Spleen (tissue), 7 donors: Measurements from ENCODE around the gene JAGN1.

Experiments
- POLR2A ChIP-seq, 3 donors: fragments of 450-650 bp; IDR thresholded peaks; one replicate each; pipeline ENCODE4 v1.5.1; 2017; ENCODE audit warnings: antibody characterized with exemption in 3 of 3, mild to moderate bottlenecking in 1 of 3
- POLR2AphosphoS5 ChIP-seq, 3 donors: sonication (generic); formaldehyde crosslinking; IDR thresholded peaks; one replicate each; pipeline ENCODE4 v1.5.1; 2017; ENCODE audit warnings: antibody characterized with exemption in 3 of 3
- TF ChIP-seq, protein P1 (sequence below), 11 experiments: fragments of 200-600 bp in 7 of 11; fragments of 450-650 bp in 4 of 11; sonication (generic) in 4 of 11; IDR thresholded peaks in 8 of 11; conservative IDR thresholded peaks in 3 of 11; 1 replicate in 7 of 11; 2 replicates in 4 of 11; pipeline versions ENCODE4 v1.4.0 to v1.8.0; 2016 to 2021; ENCODE audit warnings: antibody characterized with exemption in 11 of 11, inconsistent platforms in 4 of 11, mild to moderate bottlenecking in 1 of 11
- donor health status: DM: no; HTN: no; CAD: no; lungs with moderate emphysema.
- donor health status: DM: no; HTN: no; CAD: no.
- donor health status: DM: no; HTN: no; CAD: no.

DNA sequence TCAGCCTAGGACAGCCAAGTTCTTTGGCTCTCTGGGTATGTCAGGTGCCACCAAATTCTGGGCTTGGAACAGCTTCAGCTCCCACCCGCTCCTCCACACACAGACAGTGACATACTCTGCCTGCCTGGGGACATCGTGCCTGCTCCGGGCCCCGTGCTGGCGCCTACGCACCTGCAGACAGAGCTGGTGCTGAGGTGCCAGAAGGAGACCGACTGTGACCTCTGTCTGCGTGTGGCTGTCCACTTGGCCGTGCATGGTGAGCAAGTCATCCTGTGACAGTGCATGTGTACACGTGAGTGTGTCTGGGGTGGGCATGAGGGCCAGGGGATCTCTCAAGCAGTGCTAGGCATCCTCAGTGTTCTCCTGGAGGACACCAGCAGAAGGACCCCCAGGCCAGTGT, 27.4 kb downstream of the JAGN1 start:
- no peak for TF ChIP-seq POLR2AphosphoS5 (IDR thresholded peaks at IDR 0.05)
- TF ChIP-seq, protein P1, sequence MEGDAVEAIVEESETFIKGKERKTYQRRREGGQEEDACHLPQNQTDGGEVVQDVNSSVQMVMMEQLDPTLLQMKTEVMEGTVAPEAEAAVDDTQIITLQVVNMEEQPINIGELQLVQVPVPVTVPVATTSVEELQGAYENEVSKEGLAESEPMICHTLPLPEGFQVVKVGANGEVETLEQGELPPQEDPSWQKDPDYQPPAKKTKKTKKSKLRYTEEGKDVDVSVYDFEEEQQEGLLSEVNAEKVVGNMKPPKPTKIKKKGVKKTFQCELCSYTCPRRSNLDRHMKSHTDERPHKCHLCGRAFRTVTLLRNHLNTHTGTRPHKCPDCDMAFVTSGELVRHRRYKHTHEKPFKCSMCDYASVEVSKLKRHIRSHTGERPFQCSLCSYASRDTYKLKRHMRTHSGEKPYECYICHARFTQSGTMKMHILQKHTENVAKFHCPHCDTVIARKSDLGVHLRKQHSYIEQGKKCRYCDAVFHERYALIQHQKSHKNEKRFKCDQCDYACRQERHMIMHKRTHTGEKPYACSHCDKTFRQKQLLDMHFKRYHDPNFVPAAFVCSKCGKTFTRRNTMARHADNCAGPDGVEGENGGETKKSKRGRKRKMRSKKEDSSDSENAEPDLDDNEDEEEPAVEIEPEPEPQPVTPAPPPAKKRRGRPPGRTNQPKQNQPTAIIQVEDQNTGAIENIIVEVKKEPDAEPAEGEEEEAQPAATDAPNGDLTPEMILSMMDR (IDR thresholded peaks at IDR 0.05 in 8 of 11, conservative IDR thresholded peaks at IDR 0.05 in 3 of 11) = no peak
- TF ChIP-seq POLR2A (IDR thresholded peaks at IDR 0.05) = no peak
